Activated CD4-positive, alpha-beta memory T cell treated with anti-CD3 and anti-CD28 coated beads for 36 hours (primary cell): ENCODE results near the gene ARHGAP35. TPM values are rescaled to one million over a fixed set of nuclear protein-coding genes. Genes with fewer than 3 reads are reported as not detected.
"Not testable (repeated sequence)": the region's sequence is repeated elsewhere in the genome, so short reads cannot be mapped to it uniquely, and the experiment has no call there.

ENCODE experiments used
- CTCF ChIA-PET: fragments of 350-600 bp; sonication (Branson Sonifier 250); formaldehyde crosslinking; loops from one replicate; lab custom pipeline; 2021; ENCODE audit warnings: antibody characterized with exemption, inconsistent platforms; lab: Charles Lee
- POLR2A ChIA-PET: fragments of 350-600 bp; sonication (Branson Sonifier 250); formaldehyde crosslinking; loops from one replicate; lab custom pipeline; 2021; ENCODE audit warnings: antibody characterized with exemption; lab: Charles Lee
- DNase-seq: peaks from one replicate; pipeline ENCODE4 v3.0.0-alpha.2; 2020
- H3K27ac Mint-ChIP-seq: one replicate; pipeline ENCODE4 v1.8.0; 2021; ENCODE audit warnings: mixed read lengths
- H3K27me3 Mint-ChIP-seq: one replicate; pipeline ENCODE4 v1.8.0; 2021; ENCODE audit warnings: mixed read lengths
- H3K36me3 Mint-ChIP-seq: one replicate; pipeline ENCODE4 v1.8.0; 2021; ENCODE audit warnings: mixed read lengths
- H3K4me1 Mint-ChIP-seq: one replicate; pipeline ENCODE4 v1.8.0; 2021; ENCODE audit warnings: low read depth, mixed read lengths
- H3K4me3 Mint-ChIP-seq: one replicate; pipeline ENCODE4 v1.8.0; 2021; ENCODE audit warnings: mild to moderate bottlenecking, mixed read lengths
- H3K9me3 Mint-ChIP-seq: one replicate; pipeline ENCODE4 v1.8.0; 2021; ENCODE audit warnings: mixed read lengths
- intact Hi-C: fragments of 100-400 bp; cut with micrococcal nuclease; formaldehyde crosslinking; loops from one replicate; pipeline ENCODE4 v1.15.1; 2023
- total RNA-seq, 2 experiments: library from RNA; stranded (reverse); gene quantifications; one replicate each; pipeline ENCODE4 v1.2.3, GENCODE V29; 2021

The ARHGAP35 gene
- total RNA-seq = 10 to 100 TPM; 17.8 to 18.5 TPM

- Mint-ChIP-seq H3K36me3 (peaks cover 2% of the 10 kb centered on the region), H3K9me3 (peaks cover 4% of the 10 kb centered on the region), H3K4me1 (peaks cover 16% of the 10 kb centered on the region), H3K27ac (peak within 1 kb of the TSS; percentile 91), H3K27me3 (no peaks in the 10 kb centered on the region), H3K4me3 (peak within 1 kb of the TSS; percentile 85)
- DNase-seq = peak; percentile 29
- ChIA-PET CTCF (interaction anchor here (1.3 to 3.3 kb wide), 3 partner anchors 130 to 384 kb away, joined by 3 to 23 read pairs (median 9); no protein-coding TSS in a partner anchor), POLR2A (interaction anchor here (1.1 to 1.6 kb wide), 3 partner anchors 64 to 95 kb away, joined by 3 to 6 read pairs (median 3); no protein-coding TSS in a partner anchor)
- intact Hi-C loops = loop anchor here (1.0 to 10.0 kb wide), 6 partner anchors 11 to 395 kb away; partner anchors contain the start of genes AP2S1 and CCDC9
Measured at GRCh38 chr19:46860846-46861690, at the start of gene ARHGAP35. Gene ARHGAP35 (plus strand): TSS chr19:46860997. CDS start chr19:46918676, 57,679 bp downstream.

GRCh38 chr19:46812977-46813838, 47.6 kb upstream of the ARHGAP35 start:
- Mint-ChIP-seq H3K36me3 (no peaks in the 10 kb centered on the region), H3K4me1 (no peaks in the 10 kb centered on the region), H3K27me3 (peaks cover 2% of the 10 kb centered on the region), H3K9me3 (no peaks in the 10 kb centered on the region), H3K27ac (no peak overlapping the region), H3K4me3 (no peak overlapping the region)
- DNase-seq = no peak
- ChIA-PET POLR2A (no interaction called here), CTCF (no interaction called here)
- intact Hi-C loops = no loop called here

DNA sequence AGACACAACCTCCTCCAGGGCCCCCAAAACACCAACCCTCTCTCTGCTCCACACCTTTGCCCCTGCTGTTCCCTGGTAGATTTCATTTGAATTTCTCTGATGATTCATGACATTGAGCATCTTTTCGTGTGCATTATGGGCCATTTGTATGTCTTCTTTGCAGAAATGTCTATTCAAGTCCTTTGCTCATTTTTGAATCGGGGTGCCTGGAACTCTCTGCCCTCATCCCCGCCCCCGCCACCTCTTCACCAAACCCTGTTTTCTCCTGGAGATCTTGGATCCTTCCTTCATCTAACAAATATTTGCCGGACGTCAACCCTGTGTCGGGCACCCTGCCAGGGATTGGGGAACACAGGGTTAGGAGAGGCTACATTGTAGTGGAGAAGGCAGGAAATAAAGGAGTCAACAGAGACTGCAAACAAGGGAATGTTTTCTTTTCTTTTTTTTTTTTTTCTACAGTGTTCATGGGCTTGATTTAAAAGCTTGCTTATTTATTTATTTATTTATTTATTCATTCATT, 46.9 kb upstream of the ARHGAP35 start:
- intact Hi-C loops = no loop called here
- CTCF ChIA-PET = interaction anchor here (1.6 kb wide), 2 partner anchors 27 to 47 kb away, joined by 4 to 7 read pairs; no protein-coding TSS in a partner anchor
- Mint-ChIP-seq H3K9me3 (no peaks in the 10 kb centered on the region), H3K4me1 (peaks cover under 1% of the 10 kb centered on the region), H3K27me3 (peaks cover 2% of the 10 kb centered on the region), H3K27ac (no peak overlapping the region), H3K4me3 (no peak overlapping the region), H3K36me3 (no peaks in the 10 kb centered on the region)
- POLR2A ChIA-PET = no interaction called here
- DNase-seq = no peak

GRCh38 chr19:46815833-46816627, 44.8 kb upstream of the ARHGAP35 start:
- POLR2A ChIA-PET = no interaction called here
- H3K9me3 Mint-ChIP-seq = no peaks in the 10 kb centered on the region
- CTCF ChIA-PET = no interaction called here
- H3K27ac Mint-ChIP-seq = no peak overlapping the region
- no peak overlapping the region for H3K4me3 Mint-ChIP-seq
- intact Hi-C loops = no loop called here
- H3K4me1 Mint-ChIP-seq = peaks cover 17% of the 10 kb centered on the region
- no peaks in the 10 kb centered on the region for H3K36me3 Mint-ChIP-seq
- no peak for DNase-seq
- peaks cover 2% of the 10 kb centered on the region for H3K27me3 Mint-ChIP-seq

- Mint-ChIP-seq H3K9me3 (no peaks in the 10 kb centered on the region), H3K27ac (no peak overlapping the region), H3K27me3 (no peaks in the 10 kb centered on the region), H3K36me3 (no peaks in the 10 kb centered on the region), H3K4me1 (peaks cover 30% of the 10 kb centered on the region), H3K4me3 (no peak overlapping the region)
- ChIA-PET CTCF (interaction anchor here (4.0 kb wide), 1 partner anchor 22 kb away, joined by 23 read pairs; no protein-coding TSS in a partner anchor), POLR2A (no interaction called here)
- intact Hi-C loops = no loop called here
- DNase-seq = peak; percentile 49
Measured at GRCh38 chr19:46818812-46819211, 42.0 kb upstream of the ARHGAP35 start.

DNA sequence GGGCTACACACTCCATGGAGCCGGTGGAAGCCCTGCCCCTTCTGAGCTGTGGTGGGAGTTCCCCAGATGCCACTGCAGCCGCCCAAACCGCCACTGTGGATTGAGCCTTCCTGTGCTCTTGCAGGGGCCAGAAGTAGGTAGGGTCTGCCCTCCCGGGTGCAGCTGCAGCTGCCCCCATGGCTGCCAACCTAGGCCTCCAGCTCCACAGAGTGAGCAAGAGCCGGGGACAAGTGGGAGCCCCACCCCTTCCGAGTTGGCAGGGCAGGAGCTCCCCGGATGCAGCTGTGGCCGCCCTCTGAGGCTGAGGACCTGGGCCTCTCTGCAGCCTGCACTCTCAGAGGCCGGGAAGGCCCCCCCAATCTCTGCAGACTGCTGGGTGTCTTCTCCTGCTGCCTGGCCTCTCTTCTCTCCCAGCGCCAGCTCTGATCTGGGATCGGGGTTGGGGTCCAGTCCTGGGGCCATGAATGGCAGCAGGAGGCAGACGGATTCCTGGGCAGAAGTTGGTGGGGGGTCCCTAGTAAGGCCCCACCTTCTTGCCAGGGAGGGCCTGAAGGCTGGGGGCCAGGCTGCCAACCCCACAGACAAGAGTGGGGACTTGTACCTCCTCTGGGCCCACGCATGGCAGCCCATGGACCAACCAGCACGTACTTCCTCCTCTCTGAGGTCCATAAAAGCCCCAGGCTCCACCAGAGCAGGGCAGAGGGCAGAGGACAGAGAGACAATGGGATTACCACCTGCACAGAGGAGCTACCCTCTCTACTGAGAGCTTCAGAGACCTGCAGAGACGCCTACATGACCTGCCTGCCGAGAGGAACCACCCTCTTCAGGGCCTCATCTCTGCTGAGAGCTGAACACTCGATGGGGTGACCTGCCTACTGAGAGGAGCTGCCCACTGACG, 39.0 kb upstream of the ARHGAP35 start:
- Mint-ChIP-seq H3K27me3 (no peaks in the 10 kb centered on the region), H3K4me1 (peaks cover 33% of the 10 kb centered on the region), H3K27ac (peak overlapping the region; percentile 65), H3K9me3 (no peaks in the 10 kb centered on the region), H3K4me3 (peak overlapping the region; percentile 26), H3K36me3 (no peaks in the 10 kb centered on the region)
- intact Hi-C loops = loop anchor here (1.0 to 5.0 kb wide), 2 partner anchors 35 to 64 kb away; no protein-coding TSS in a partner anchor
- POLR2A ChIA-PET = interaction anchor here (0.5 to 2.4 kb wide), 3 partner anchors 33 to 1026 kb away, joined by 3 to 18 read pairs (median 15); partner anchors contain the start of gene SLC1A5
- CTCF ChIA-PET = interaction anchor here (0.6 to 4.0 kb wide), 11 partner anchors 10 to 292 kb away, joined by 3 to 23 read pairs (median 3); partner anchors contain the start of gene FKRP
- DNase-seq = peak; percentile 81

DNA sequence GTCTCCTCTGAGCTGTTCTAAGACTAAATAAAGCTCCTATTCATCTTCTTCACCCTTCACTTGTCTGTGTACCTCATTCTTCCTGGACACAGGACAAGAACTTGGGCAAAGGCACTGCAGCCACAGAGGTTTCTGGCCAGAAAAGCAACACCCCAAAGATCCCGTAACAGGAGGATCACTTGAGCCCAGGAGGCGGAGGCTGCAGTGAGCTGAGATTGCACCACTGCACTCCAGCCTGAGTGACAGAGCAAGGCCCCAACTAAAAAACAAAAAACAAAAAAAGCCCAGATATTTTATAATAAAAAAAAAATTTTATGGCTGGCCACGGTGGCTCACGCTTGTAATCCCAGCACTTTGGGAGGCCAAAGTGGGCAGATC, 38.4 kb upstream of the ARHGAP35 start:
- CTCF ChIA-PET = interaction anchor here (0.7 to 4.0 kb wide), 9 partner anchors 9 to 293 kb away, joined by 3 to 23 read pairs (median 4); no protein-coding TSS in a partner anchor
- intact Hi-C loops = loop anchor here (5.0 kb wide), 1 partner anchor 65 kb away; no protein-coding TSS in a partner anchor
- DNase-seq, H3K9me3 Mint-ChIP-seq, H3K36me3 Mint-ChIP-seq, H3K4me3 Mint-ChIP-seq, H3K27me3 Mint-ChIP-seq: not testable (repeated sequence)
- Mint-ChIP-seq H3K4me1 (peaks cover 33% of the 10 kb centered on the region), H3K27ac (peak overlapping the region; percentile 64)
- POLR2A ChIA-PET = interaction anchor here (0.5 to 2.4 kb wide), 2 partner anchors 34 to 1027 kb away, joined by 3 to 18 read pairs; partner anchors contain the start of gene SLC1A5

GRCh38 chr19:46823049-46823448, 37.7 kb upstream of the ARHGAP35 start:
- Mint-ChIP-seq H3K36me3 (no peaks in the 10 kb centered on the region), H3K4me1 (peaks cover 33% of the 10 kb centered on the region), H3K27ac (no peak overlapping the region), H3K4me3 (no peak overlapping the region), H3K9me3 (no peaks in the 10 kb centered on the region), H3K27me3 (no peaks in the 10 kb centered on the region)
- DNase-seq = no peak
- CTCF ChIA-PET = interaction anchor here (0.7 to 4.0 kb wide), 4 partner anchors 8 to 69 kb away, joined by 3 to 23 read pairs (median 4); no protein-coding TSS in a partner anchor
- intact Hi-C loops = loop anchor here (5.0 kb wide), 1 partner anchor 66 kb away; no protein-coding TSS in a partner anchor
- POLR2A ChIA-PET = no interaction called here

DNA sequence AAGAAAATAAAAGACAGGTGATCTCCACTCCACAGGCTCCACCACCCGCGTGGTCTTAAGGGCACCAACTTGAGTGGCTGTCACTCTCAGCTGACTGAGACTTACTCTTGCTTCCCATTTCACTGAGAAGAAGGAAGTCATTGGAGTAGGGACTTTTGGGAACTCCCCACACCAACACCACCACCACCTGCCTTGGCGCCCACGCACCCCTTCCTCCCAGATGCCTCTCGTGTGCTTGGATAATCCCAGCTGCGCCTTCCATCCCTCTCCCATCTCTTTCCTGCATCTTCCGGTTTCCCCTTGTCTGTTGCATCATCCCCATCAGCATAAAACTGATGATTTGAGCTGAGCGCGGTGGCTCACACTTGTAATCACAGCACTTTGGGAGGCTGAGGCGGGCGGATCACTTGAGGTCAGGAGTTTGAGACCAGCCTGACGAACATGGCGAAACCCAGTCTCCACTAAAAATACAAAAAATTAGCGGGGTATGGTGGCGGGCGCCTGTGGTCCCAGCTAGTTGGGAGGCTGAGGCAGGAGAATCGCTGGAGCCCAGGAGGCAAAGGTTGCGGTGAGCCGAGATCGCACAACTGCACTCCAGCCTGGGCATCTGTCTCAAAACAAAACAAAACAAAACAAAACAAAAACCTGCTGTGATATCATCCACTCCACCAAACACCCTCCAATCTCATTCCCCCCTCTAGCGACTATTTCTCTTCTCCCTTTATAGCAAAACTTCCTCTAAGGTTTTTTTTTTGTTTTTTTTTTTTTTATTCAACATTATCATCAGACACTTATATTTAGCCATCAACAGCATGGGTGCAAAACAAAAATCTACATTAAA, 35.7 kb upstream of the ARHGAP35 start:
- no peaks in the 10 kb centered on the region for H3K27me3 Mint-ChIP-seq
- intact Hi-C loops = loop anchor here (5.0 kb wide), 1 partner anchor 68 kb away; no protein-coding TSS in a partner anchor
- H3K4me1 Mint-ChIP-seq = peaks cover 27% of the 10 kb centered on the region
- POLR2A ChIA-PET = no interaction called here
- no peak for DNase-seq
- no peak overlapping the region for H3K27ac Mint-ChIP-seq
- CTCF ChIA-PET = interaction anchor here (1.2 to 1.6 kb wide), 2 partner anchors 58 to 71 kb away, joined by 3 read pairs; no protein-coding TSS in a partner anchor
- H3K9me3 Mint-ChIP-seq = no peaks in the 10 kb centered on the region
- no peaks in the 10 kb centered on the region for H3K36me3 Mint-ChIP-seq
- no peak overlapping the region for H3K4me3 Mint-ChIP-seq
